Measurements from ENCODE around the gene KPNA1. TPM values are rescaled to one million over a fixed set of nuclear protein-coding genes. Genes with fewer than 3 reads are reported as not detected.

The KPNA1 gene
- total and polyA plus RNA-seq, 2 of the 13 experiments (the other 11 are each of a cell fraction or from before 2014, with no cell fraction given) = 15.4 to 30.0 TPM

DNA sequence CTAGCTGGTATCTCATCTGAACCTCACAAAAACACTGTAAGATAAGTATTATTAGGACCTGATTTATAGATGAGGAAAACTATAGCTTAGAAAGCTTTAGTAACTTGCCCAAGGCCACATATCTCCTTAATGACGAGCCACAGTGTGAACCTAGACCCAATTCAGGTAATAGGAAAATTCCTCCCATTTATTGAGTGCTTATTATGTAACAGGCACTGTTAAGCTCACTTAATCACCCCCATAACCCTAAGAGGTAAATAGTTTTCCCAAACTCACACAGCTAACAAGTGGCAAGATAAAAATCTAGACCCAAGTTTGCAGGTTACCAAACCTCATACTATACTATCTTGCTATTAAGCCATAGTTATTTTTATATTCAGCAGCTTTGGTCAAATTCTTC lies 106.8 kb downstream of the KPNA1 start:
- ChIA-PET POLR2A (interaction anchor here (1.2 kb wide), 1 partner anchor 24 kb away, joined by 4 read pairs; the partner anchor contains the start of gene FAM162A), CTCF (ENCODE audit: low intra/inter-chr PET ratio, low total read pairs) (no interaction called here)
- 100% methylated on average over 1 of the region's 1 CpG for WGBS (ENCODE audit: low lambda C conversion rate)
- Histone ChIP-seq H3K36me3 (replicated peaks in 1 of 2; ENCODE audit: control insufficient read depth in 1 of 2, insufficient read depth in 2 of 2, low read length in 2 of 2) (peaks cover 23 to 84% of the 10 kb centered on the region in 2 experiments), H3K27ac (ENCODE audit: extremely low read length, insufficient read depth, low read length) (no peak overlapping the region), H3K4me1 (ENCODE audit: insufficient read depth, low read length) (no peaks in the 10 kb centered on the region), H3K27me3 (ENCODE audit: control insufficient read depth in 1 of 2, insufficient read depth in 2 of 2, low read length in 2 of 2) (no peaks in the 10 kb centered on the region), H3K4me2 (ENCODE audit: low read depth, low read length) (no peak overlapping the region), H3K9ac (ENCODE audit: insufficient read depth, low read depth, low read length) (no peak overlapping the region), H2AFZ (ENCODE audit: low read length) (no peak overlapping the region), H3K9me3 (ENCODE audit: low read length) (no peaks in the 10 kb centered on the region), H3K79me2 (ENCODE audit: insufficient read depth, low read length) (peaks cover 3% of the 10 kb centered on the region), H3K4me3 (replicated peaks in 1 of 3; ENCODE audit: insufficient read depth in 1 of 3, low read depth in 2 of 3, low read length in 3 of 3) (no peak overlapping the region), H4K20me1 (ENCODE audit: insufficient read depth, low read length) (no peaks in the 10 kb centered on the region; the same call in 1 of the 2 replicates)
- FAIRE-seq (no peak), DNase-seq (ENCODE audit: low spot score) (no peak), ATAC-seq (no peak)
- in situ Hi-C loops (cut with HindIII; ENCODE audit: extremely low pct_ligation_motif_present, low pct_unique_long_range_greater_than_20kb) = no loop called here
- BruUV-seq (replicated peaks) = no TSS peak
- intact Hi-C loops (cut with micrococcal nuclease; ENCODE audit: unreplicated experiment) = no loop called here
- TF ChIP-seq ZNF335 (CRISPR knock-in tag; IDR thresholded peaks at IDR 0.05) (no peak), ZNF549 (CRISPR knock-in tag; IDR thresholded peaks at IDR 0.05) (no peak), SIX1 (CRISPR knock-in tag; IDR thresholded peaks at IDR 0.05; ENCODE audit: borderline replicate concordance) (no peak), PCBP2 (optimal IDR thresholded peaks at IDR 0.05; ENCODE audit: low read depth, low read length, poor library complexity, severe bottlenecking) (no peak), ERF (CRISPR knock-in tag; IDR thresholded peaks at IDR 0.05) (no peak)
- TF ChIP-seq, protein P1, sequence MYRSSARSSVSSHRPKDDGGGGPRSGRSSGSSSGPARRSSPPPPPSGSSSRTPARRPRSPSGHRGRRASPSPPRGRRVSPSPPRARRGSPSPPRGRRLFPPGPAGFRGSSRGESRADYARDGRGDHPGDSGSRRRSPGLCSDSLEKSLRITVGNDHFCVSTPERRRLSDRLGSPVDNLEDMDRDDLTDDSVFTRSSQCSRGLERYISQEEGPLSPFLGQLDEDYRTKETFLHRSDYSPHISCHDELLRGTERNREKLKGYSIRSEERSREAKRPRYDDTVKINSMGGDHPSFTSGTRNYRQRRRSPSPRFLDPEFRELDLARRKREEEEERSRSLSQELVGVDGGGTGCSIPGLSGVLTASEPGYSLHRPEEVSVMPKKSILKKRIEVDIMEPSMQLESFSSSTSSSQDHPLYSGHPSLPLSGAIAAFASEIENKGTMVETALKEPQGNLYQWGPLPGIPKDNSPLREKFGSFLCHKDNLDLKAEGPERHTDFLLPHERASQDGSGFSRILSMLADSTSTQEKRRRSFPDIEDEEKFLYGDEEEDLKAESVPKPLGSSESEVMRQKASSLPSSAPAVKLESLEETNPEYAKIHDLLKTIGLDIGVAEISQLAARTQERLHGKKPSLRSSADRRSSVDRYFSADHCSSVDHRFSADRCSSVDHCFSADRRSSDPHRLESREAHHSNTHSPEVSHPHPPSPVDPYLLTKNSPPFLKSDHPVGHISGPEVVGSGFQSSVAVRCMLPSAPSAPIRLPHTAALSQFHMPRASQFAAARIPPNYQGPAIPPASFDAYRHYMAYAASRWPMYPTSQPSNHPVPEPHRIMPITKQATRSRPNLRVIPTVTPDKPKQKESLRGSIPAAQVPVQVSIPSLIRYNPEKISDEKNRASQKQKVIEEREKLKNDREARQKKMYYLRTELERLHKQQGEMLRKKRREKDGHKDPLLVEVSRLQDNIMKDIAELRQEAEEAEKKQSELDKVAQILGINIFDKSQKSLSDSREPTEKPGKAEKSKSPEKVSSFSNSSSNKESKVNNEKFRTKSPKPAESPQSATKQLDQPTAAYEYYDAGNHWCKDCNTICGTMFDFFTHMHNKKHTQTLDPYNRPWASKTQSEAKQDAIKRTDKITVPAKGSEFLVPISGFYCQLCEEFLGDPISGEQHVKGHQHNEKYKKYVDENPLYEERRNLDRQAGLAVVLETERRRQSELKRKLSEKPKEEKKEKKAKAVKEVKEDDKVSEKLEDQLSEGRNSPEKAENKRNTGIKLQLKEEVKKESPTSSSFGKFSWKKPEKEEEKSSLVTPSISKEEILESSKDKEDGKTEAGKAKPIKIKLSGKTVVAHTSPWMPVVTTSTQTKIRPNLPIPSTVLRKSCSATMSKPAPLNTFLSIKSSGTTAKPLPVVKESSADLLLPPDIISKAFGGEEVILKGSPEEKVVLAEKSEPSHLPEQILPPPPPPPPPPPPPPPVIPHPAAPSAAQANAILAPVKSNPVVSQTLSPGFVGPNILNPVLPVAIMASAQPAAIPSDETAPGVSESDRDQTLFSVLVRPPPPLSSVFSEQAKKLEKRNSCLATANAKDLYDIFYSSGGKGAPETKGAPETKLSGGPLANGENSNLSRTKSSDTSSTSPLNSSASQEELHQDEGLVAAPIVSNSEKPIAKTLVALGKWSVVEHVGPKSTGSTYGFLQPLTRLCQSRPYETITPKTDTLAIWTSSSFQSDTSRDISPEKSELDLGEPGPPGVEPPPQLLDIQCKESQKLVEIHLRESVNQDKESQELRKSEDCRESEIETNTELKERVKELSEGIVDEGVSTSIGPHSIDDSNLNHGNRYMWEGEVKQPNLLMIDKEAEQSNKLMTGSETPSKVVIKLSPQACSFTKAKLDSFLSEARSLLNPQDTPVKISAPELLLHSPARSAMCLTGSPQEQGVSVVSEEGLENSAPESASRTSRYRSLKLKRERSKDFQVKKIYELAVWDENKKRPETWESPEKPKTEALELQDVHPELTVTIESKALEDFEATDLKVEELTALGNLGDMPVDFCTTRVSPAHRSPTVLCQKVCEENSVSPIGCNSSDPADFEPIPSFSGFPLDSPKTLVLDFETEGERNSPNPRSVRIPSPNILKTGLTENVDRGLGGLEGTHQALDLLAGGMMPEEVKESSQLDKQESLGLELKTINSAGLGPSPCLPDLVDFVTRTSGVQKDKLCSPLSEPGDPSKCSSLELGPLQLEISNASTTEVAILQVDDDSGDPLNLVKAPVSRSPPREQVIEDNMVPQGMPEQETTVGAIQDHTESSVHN (CRISPR knock-in tag; IDR thresholded peaks at IDR 0.05) = no peak
- TF ChIP-seq, protein P2, sequence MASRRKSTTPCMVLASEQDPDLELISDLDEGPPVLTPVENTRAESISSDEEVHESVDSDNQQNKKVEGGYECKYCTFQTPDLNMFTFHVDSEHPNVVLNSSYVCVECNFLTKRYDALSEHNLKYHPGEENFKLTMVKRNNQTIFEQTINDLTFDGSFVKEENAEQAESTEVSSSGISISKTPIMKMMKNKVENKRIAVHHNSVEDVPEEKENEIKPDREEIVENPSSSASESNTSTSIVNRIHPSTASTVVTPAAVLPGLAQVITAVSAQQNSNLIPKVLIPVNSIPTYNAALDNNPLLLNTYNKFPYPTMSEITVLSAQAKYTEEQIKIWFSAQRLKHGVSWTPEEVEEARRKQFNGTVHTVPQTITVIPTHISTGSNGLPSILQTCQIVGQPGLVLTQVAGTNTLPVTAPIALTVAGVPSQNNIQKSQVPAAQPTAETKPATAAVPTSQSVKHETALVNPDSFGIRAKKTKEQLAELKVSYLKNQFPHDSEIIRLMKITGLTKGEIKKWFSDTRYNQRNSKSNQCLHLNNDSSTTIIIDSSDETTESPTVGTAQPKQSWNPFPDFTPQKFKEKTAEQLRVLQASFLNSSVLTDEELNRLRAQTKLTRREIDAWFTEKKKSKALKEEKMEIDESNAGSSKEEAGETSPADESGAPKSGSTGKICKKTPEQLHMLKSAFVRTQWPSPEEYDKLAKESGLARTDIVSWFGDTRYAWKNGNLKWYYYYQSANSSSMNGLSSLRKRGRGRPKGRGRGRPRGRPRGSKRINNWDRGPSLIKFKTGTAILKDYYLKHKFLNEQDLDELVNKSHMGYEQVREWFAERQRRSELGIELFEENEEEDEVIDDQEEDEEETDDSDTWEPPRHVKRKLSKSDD (CRISPR knock-in tag; IDR thresholded peaks at IDR 0.05; ENCODE audit: low read depth) = no peak
- TF ChIP-seq, protein P3, sequence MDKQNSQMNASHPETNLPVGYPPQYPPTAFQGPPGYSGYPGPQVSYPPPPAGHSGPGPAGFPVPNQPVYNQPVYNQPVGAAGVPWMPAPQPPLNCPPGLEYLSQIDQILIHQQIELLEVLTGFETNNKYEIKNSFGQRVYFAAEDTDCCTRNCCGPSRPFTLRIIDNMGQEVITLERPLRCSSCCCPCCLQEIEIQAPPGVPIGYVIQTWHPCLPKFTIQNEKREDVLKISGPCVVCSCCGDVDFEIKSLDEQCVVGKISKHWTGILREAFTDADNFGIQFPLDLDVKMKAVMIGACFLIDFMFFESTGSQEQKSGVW (CRISPR knock-in tag; IDR thresholded peaks at IDR 0.05; ENCODE audit: borderline replicate concordance) = no peak

All from HepG2 (cell line).